ENCODE data around the gene RNF223.

Gene RNF223

DNA sequence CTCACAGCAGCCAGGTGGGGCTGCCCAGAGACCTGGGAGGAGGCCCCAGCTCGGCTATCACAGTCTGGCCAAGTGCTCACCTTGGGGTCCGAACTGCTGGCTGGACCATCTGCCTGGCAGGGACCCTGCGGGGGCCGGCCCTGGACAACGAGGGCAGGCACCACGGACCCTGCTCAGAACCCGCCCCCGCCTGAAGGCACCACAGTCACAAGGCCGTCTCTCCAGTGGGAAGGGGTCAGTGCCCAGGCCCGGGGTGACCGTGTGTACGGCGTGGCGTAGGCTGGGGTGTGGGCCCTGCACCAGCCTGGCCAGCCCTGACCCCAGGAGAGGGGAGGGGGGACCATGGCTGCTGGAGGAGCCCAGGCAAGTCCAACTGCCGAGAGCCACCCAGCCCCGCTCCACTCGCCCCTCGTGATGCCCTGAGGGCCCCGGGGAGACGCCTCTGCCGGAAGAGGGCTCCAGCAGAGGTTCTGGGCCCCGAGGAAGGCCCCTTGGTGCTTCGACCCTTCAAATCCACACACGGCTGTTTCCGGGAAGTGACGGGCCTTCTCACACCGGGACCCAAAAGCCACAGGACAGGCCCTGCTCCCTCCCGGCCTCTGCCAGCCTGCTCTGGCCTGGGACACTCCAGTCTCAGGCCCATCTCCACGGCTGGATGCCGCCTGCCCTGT, 11.2 kb upstream of the RNF223 start:
- Histone ChIP-seq H3K9me3 (ENCODE audit: low read length) (no peaks in the 10 kb centered on the region), H2AFZ (ENCODE audit: low read length) (no peak overlapping the region), H3K27ac (ENCODE audit: low read depth, low read length, poor library complexity, severe bottlenecking) (no peak overlapping the region), H3K4me3 (ENCODE audit: low read depth, low read length, poor library complexity, severe bottlenecking) (no peak overlapping the region), H3K27me3 (ENCODE audit: insufficient read depth, low read length) (0 out of 2 replicates have a peak, but pooled peaks cover 3% of the 10 kb centered on the region), H3F3A (ENCODE audit: insufficient read depth, low read length) (no peaks in the 10 kb centered on the region), H3K9me2 (ENCODE audit: low read depth, low read length) (no peaks in the 10 kb centered on the region), H4K20me1 (ENCODE audit: insufficient read depth, low read length) (no peaks in the 10 kb centered on the region), H3K79me2 (ENCODE audit: insufficient read depth, low read length) (no peaks in the 10 kb centered on the region), H3K36me3 (ENCODE audit: insufficient read depth, low read length) (no peaks in the 10 kb centered on the region), H3K9ac (ENCODE audit: low read length) (no peak overlapping the region), H3K4me2 (ENCODE audit: low read length) (no peak overlapping the region), H3K4me1 (ENCODE audit: insufficient read depth, low read length, severe bottlenecking) (no peaks in the 10 kb centered on the region)
- TF ChIP-seq, protein P1, sequence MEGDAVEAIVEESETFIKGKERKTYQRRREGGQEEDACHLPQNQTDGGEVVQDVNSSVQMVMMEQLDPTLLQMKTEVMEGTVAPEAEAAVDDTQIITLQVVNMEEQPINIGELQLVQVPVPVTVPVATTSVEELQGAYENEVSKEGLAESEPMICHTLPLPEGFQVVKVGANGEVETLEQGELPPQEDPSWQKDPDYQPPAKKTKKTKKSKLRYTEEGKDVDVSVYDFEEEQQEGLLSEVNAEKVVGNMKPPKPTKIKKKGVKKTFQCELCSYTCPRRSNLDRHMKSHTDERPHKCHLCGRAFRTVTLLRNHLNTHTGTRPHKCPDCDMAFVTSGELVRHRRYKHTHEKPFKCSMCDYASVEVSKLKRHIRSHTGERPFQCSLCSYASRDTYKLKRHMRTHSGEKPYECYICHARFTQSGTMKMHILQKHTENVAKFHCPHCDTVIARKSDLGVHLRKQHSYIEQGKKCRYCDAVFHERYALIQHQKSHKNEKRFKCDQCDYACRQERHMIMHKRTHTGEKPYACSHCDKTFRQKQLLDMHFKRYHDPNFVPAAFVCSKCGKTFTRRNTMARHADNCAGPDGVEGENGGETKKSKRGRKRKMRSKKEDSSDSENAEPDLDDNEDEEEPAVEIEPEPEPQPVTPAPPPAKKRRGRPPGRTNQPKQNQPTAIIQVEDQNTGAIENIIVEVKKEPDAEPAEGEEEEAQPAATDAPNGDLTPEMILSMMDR (IDR thresholded peaks at IDR 0.05; ENCODE audit: low read length), result no peak
- no peak for TF ChIP-seq EZH2 (IDR thresholded peaks at IDR 0.05; ENCODE audit: borderline replicate concordance, low read length)

DNA sequence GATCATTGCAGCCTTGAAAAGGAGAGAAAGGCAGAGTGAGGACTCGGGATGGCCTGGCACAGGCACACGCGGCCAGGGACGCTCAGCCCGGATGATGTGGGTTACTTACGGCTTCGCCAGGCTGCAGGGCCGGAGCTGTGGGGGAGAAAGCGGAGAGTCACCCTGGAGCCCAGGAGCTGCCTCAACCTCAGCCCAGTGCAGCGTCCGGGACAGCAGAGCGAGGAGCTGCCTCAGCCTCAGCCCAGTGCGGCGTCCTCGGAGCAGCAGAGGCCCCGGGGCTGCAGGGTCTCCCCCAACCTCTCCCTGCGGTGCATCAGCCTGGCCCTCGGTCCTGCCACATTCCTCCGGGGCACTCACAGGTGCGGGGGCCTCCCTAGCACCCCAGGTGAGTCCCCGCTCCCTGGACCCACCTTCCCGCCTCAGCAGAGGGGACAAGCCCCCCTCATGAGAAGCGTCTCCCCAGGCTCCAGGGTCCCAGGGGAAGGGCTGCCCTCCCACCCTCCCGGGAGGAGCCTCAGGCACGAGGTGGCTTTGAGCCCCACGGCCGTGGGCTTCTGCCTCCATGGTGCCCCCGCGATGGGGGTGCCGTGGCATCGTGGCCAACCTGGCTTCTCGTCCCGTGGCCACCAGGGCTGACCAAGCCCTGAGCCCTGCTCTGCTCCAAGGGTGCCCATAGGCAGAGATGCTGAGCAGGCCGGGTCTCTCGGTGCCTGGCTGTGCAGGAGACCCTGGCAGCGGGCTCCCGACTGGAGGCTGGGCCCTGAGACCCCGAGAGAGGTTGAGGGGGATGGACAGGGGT, 10.5 kb upstream of the RNF223 start:
- Histone ChIP-seq H4K20me1 (ENCODE audit: insufficient read depth, low read length) (no peaks in the 10 kb centered on the region), H3K36me3 (ENCODE audit: insufficient read depth, low read length) (no peaks in the 10 kb centered on the region), H3K9ac (ENCODE audit: low read length) (no peak overlapping the region), H3K27ac (ENCODE audit: low read depth, low read length, poor library complexity, severe bottlenecking) (no peak overlapping the region), H3K4me3 (ENCODE audit: low read depth, low read length, poor library complexity, severe bottlenecking) (no peak overlapping the region), H2AFZ (ENCODE audit: low read length) (no peak overlapping the region), H3K27me3 (ENCODE audit: insufficient read depth, low read length) (0 out of 2 replicates have a peak, but pooled peaks cover 3% of the 10 kb centered on the region), H3F3A (ENCODE audit: insufficient read depth, low read length) (no peaks in the 10 kb centered on the region), H3K4me1 (ENCODE audit: insufficient read depth, low read length, severe bottlenecking) (no peaks in the 10 kb centered on the region), H3K4me2 (ENCODE audit: low read length) (no peak overlapping the region), H3K9me3 (ENCODE audit: low read length) (no peaks in the 10 kb centered on the region), H3K9me2 (ENCODE audit: low read depth, low read length) (no peaks in the 10 kb centered on the region), H3K79me2 (ENCODE audit: insufficient read depth, low read length) (no peaks in the 10 kb centered on the region)
- TF ChIP-seq, protein P1 (IDR thresholded peaks at IDR 0.05; ENCODE audit: low read length), result no peak
- TF ChIP-seq EZH2 (IDR thresholded peaks at IDR 0.05; ENCODE audit: borderline replicate concordance, low read length), result no peak

DNA sequence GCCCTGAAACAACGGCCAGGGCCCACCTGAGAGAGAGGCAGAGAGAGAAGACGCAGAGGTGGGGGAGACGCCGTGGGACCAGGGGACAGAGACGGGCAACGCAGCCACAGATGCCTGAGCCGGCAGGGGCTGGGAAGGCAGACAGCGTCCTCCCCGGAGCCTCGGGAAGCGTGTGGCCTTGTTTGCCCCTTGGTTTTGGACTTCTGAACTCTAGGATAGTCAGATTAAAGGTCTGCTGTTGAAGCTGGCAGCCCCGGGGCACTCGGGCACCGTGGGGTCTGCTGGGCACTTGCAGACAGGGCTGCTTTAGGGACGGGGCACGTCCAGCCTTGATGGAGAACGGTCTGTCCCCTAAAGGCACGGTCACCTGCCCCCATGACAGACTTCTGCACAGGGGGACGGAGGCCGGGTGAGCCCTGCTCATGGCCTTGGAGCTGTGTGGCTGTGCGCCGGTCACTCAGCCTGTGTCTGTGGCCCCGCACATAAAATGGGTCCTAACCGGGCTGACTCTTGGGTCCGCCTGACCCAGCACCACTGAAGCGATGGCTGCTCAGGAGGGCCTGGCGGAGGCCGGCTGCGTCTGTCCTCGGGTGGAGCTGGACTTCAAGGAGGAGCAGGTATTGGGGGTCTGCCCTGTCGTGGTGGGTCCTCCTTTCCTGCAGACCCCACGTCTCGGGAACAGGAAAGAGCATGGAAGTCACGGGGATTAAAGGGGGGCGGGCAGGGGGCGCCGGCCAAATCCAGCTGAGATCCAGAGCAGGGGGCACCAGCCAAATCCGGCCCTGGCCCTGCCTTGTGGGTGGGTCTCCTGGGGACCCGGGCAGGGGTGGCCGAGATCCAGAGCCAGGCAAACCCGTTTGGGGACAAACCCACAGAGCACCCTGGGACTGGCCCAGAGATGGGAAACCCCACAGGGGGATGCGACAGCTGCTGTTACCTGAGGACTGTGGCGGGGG, 9.6 kb upstream of the RNF223 start:
- no peak overlapping the region for H3K9ac ChIP-seq (ENCODE audit: low read length)
- no peak overlapping the region for H3K4me3 ChIP-seq (ENCODE audit: low read depth, low read length, poor library complexity, severe bottlenecking)
- no peaks in the 10 kb centered on the region for H3K36me3 ChIP-seq (ENCODE audit: insufficient read depth, low read length)
- no peaks in the 10 kb centered on the region for H3K9me2 ChIP-seq (ENCODE audit: low read depth, low read length)
- 0 out of 2 replicates have a peak, but pooled peaks cover 3% of the 10 kb centered on the region for H3K27me3 ChIP-seq (ENCODE audit: insufficient read depth, low read length)
- H3F3A ChIP-seq (ENCODE audit: insufficient read depth, low read length), result no peaks in the 10 kb centered on the region
- no peak for TF ChIP-seq EZH2 (IDR thresholded peaks at IDR 0.05; ENCODE audit: borderline replicate concordance, low read length)
- TF ChIP-seq, protein P1 (IDR thresholded peaks at IDR 0.05; ENCODE audit: low read length), result no peak
- H3K79me2 ChIP-seq (ENCODE audit: insufficient read depth, low read length), result no peaks in the 10 kb centered on the region
- no peaks in the 10 kb centered on the region for H4K20me1 ChIP-seq (ENCODE audit: insufficient read depth, low read length)
- no peak overlapping the region for H3K4me2 ChIP-seq (ENCODE audit: low read length)
- H3K9me3 ChIP-seq (ENCODE audit: low read length), result no peaks in the 10 kb centered on the region
- no peak overlapping the region for H2AFZ ChIP-seq (ENCODE audit: low read length)
- no peaks in the 10 kb centered on the region for H3K4me1 ChIP-seq (ENCODE audit: insufficient read depth, low read length, severe bottlenecking)
- H3K27ac ChIP-seq (ENCODE audit: low read depth, low read length, poor library complexity, severe bottlenecking), result no peak overlapping the region

All from OCI-LY1 (cell line).